SK-N-SH (cell line): ENCODE results near the gene SCRN2. TPM values are rescaled to one million over a fixed set of nuclear protein-coding genes. Genes with fewer than 3 reads are reported as not detected.

Source experiments
- CTCF ChIA-PET: fragments of 300-600, 350-600 bp; formaldehyde crosslinking; extraction: SDS; loops from one replicate; lab custom pipeline; 2021; lab: Yijun Ruan, JAX
- POLR2A ChIA-PET: fragments of 350-600 bp; sonication (Branson Sonifier 250); formaldehyde crosslinking; extraction: SDS; loops from one replicate; lab custom pipeline; 2020; ENCODE audit warnings: antibody characterized with exemption, inconsistent platforms; lab: Yijun Ruan, JAX
- DNase-seq: peaks from one replicate; pipeline ENCODE4 v3.0.0; 2012
- H2AFZ ChIP-seq: fragments of 200-600 bp; sonication (generic); 2 replicates; pipeline ENCODE4 v1.8.1; 2016; ENCODE audit warnings: antibody characterized with exemption, mild to moderate bottlenecking, low read depth
- H3F3A ChIP-seq: fragments of 200-600 bp; sonication (generic); replicated peaks from 2 replicates; pipeline ENCODE3; 2016; ENCODE audit warnings: antibody characterized with exemption, mild to moderate bottlenecking; ENCODE audit not compliant: insufficient read depth
- H3K27ac ChIP-seq, 2 experiments: fragments of 200-500 bp in 1 of 2; fragments of 200-600 bp in 1 of 2; sonication (Bioruptor generic) in 1 of 2; sonication (generic), shearing (Covaris generic) in 1 of 2; 2 replicates each; pipeline versions ENCODE4 v1.5.1 to v1.6.1; 2014 to 2016; ENCODE audit warnings: low read depth in 2 of 2, inconsistent platforms in 1 of 2, low read length in 1 of 2, mild to moderate bottlenecking in 1 of 2, mixed read lengths in 1 of 2
- H3K27me3 ChIP-seq: fragments of 200-600 bp; sonication (generic), shearing (Covaris generic); 2 replicates; pipeline ENCODE4 v1.6.1; 2016; ENCODE audit warnings: mixed run types; ENCODE audit not compliant: insufficient read depth
- H3K36me3 ChIP-seq, 2 experiments: fragments of 200-500 bp in 1 of 2; fragments of 200-600 bp in 1 of 2; sonication (Bioruptor generic) in 1 of 2; sonication (generic) in 1 of 2; replicated peaks in 1 of 2; 2 replicates each; pipeline versions ENCODE3 to v1.5.1; 2014 to 2016; ENCODE audit warnings: low read length in 1 of 2, mild to moderate bottlenecking in 1 of 2; ENCODE audit not compliant: insufficient read depth in 2 of 2, control insufficient read depth in 1 of 2
- H3K4me1 ChIP-seq, 2 experiments: fragments of 200-500 bp in 1 of 2; fragments of 200-600 bp in 1 of 2; sonication (Bioruptor generic) in 1 of 2; sonication (generic), shearing (Covaris generic) in 1 of 2; 2 replicates each; pipeline versions ENCODE4 v1.5.1 to v1.6.1; 2014 to 2016; ENCODE audit warnings: low read depth in 1 of 2, low read length in 1 of 2, mixed run types in 1 of 2; ENCODE audit not compliant: insufficient read depth in 2 of 2, control insufficient read depth in 1 of 2
- H3K4me2 ChIP-seq: fragments of 200-600 bp; sonication (generic), shearing (Covaris generic); 2 replicates; pipeline ENCODE4 v1.6.1; 2017; ENCODE audit warnings: mixed run types
- H3K4me3 ChIP-seq, 2 experiments: fragments of 200-500 bp in 1 of 2; fragments of 200-600 bp in 1 of 2; sonication (Bioruptor generic) in 1 of 2; sonication (generic), shearing (Covaris generic) in 1 of 2; 2 replicates each; pipeline versions ENCODE4 v1.5.1 to v1.8.1; 2014 to 2016; ENCODE audit warnings: low read depth in 2 of 2, inconsistent platforms in 1 of 2, low read length in 1 of 2, mild to moderate bottlenecking in 1 of 2, mixed read lengths in 1 of 2, moderate library complexity in 1 of 2
- H3K79me2 ChIP-seq: fragments of 200-600 bp; sonication (generic); 2 replicates; pipeline ENCODE4 v1.8.1; 2017; ENCODE audit warnings: mild to moderate bottlenecking; ENCODE audit not compliant: insufficient read depth
- H3K9ac ChIP-seq: fragments of 200-600 bp; sonication (generic); 2 replicates; pipeline ENCODE4 v1.6.1; 2017; ENCODE audit warnings: mixed run types
- H3K9me2 ChIP-seq: fragments of 200-600 bp; sonication (generic); 2 replicates; pipeline ENCODE4 v1.6.1; 2017; ENCODE audit warnings: mixed run types
- H3K9me3 ChIP-seq: fragments of 200-600 bp; sonication (generic); 2 replicates; pipeline ENCODE4 v1.6.1; 2017; ENCODE audit warnings: mixed run types, mild to moderate bottlenecking, moderate library complexity
- H4K20me1 ChIP-seq: fragments of 200-600 bp; sonication (generic); 2 replicates; pipeline ENCODE4 v1.6.1; 2017; ENCODE audit warnings: mild to moderate bottlenecking, mixed run types; ENCODE audit not compliant: insufficient read depth
- GABPA ChIP-seq: IDR thresholded peaks from 2 replicates; pipeline ENCODE4 v1.4.0; 2012; ENCODE audit warnings: low read depth, mild to moderate bottlenecking
- JUND ChIP-seq: IDR thresholded peaks from 2 replicates; pipeline ENCODE4 v1.4.0; 2012
- MXI1 ChIP-seq: IDR thresholded peaks from 2 replicates; pipeline ENCODE4 v1.6.1; 2012; ENCODE audit warnings: mild to moderate bottlenecking, low read depth, low read length, improper control_type of control experiment
- RCOR1 ChIP-seq: fragments of 150-350 bp; IDR thresholded peaks from 2 replicates; pipeline ENCODE4 v1.6.1; 2017; ENCODE audit warnings: antibody characterized with exemption, low read length
- RXRA ChIP-seq: IDR thresholded peaks from 2 replicates; pipeline ENCODE4 v1.4.0; 2012; ENCODE audit warnings: low read depth, mild to moderate bottlenecking, borderline replicate concordance
- TCF12 ChIP-seq: IDR thresholded peaks from 2 replicates; pipeline ENCODE4 v1.4.0; 2012
- TEAD4 ChIP-seq: IDR thresholded peaks from 2 replicates; pipeline ENCODE4 v1.4.0; 2012; ENCODE audit warnings: mild to moderate bottlenecking, borderline replicate concordance; ENCODE audit not compliant: insufficient read depth
- WGBS: methylation state at CpG from one replicate; pipeline ENCODE4 v1.1.6; 2017; ENCODE audit warnings: low lambda C conversion rate; 5-methylcytosine and 5-hydroxymethylcytosine counted together
- polyA plus RNA-seq, 3 experiments: library from polyadenylated mRNA; depleted of rRNA; stranded (reverse); fragments of >200 nt; gene quantifications; 2 replicates each; pipeline ENCODE4 v1.2.3, GENCODE V29; 2012
- TF ChIP-seq, protein P1 (sequence below): IDR thresholded peaks from 2 replicates; pipeline ENCODE4 v1.4.0; 2012; ENCODE audit warnings: low read depth, borderline replicate concordance
- TF ChIP-seq, protein P2 (sequence below): fragments of 200-600 bp; sonication (generic); IDR thresholded peaks from 2 replicates; pipeline ENCODE4 v1.6.1; 2017; ENCODE audit warnings: antibody characterized with exemption, mild to moderate bottlenecking, moderate library complexity
- TF ChIP-seq, protein P3 (sequence below): fragments of 150-350 bp; IDR thresholded peaks from 2 replicates; pipeline ENCODE4 v1.6.1; 2017; ENCODE audit warnings: antibody characterized with exemption, low read length, low read depth, borderline replicate concordance
- TF ChIP-seq, protein P4 (sequence below): IDR thresholded peaks from 2 replicates; pipeline ENCODE4 v1.6.1; 2012; ENCODE audit warnings: mild to moderate bottlenecking, low read depth, low read length, moderate library complexity

Gene SCRN2
- polyA plus RNA-seq, 1 of the 3 experiments (the other 2 are of a cell fraction), result 139 TPM

DNA sequence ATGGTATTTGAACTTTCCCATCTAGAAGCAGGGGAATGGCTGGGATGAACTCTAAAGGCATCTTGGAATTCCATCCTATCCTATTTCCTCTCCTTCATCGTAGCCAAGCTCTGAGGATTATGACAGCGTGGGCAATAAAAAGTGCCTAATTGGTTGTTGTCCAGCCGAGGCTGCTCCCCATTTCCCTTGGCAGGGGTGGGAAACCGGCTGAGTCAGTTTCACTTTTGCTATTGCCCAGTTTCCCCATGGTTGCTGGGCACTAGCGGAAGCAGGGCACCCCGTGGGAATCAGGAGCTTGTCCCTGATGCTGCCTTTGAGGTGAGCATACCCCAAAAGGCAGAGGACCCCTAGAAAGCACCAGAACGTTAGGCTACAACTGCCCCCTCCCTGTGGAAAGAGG is 41.2 kb upstream of the SCRN2 start:
- Histone ChIP-seq H3K4me1 (peaks cover 0 to 8% of the 10 kb centered on the region in 2 experiments; a peak in 1 of 4 replicates), H3F3A (peaks cover 5% of the 10 kb centered on the region), H3K4me2 (peak overlapping the region; percentile 22; the same call in 1 of the 2 replicates), H3K79me2 (no peaks in the 10 kb centered on the region), H3K9me3 (no peaks in the 10 kb centered on the region), H3K27me3 (peaks cover 25% of the 10 kb centered on the region; the same call in 1 of the 2 replicates), H4K20me1 (no peaks in the 10 kb centered on the region), H3K9me2 (no peaks in the 10 kb centered on the region), H3K4me3 (no peak overlapping the region), H3K36me3 (no peaks in the 10 kb centered on the region), H3K27ac (no peak overlapping the region), H3K9ac (no peak overlapping the region), H2AFZ (no peak overlapping the region)
- no peak for DNase-seq
- CTCF ChIA-PET, result interaction anchor here (1.1 to 19.9 kb wide), 4 partner anchors 9 to 32 kb away, joined by 3 to 1447 read pairs (median 28); partner anchors contain the start of genes SCRN2 and SP6
- 59% methylated on average over 7 of the region's 7 CpGs for WGBS
- TF ChIP-seq TEAD4, result no peak
- TF ChIP-seq, protein P1, sequence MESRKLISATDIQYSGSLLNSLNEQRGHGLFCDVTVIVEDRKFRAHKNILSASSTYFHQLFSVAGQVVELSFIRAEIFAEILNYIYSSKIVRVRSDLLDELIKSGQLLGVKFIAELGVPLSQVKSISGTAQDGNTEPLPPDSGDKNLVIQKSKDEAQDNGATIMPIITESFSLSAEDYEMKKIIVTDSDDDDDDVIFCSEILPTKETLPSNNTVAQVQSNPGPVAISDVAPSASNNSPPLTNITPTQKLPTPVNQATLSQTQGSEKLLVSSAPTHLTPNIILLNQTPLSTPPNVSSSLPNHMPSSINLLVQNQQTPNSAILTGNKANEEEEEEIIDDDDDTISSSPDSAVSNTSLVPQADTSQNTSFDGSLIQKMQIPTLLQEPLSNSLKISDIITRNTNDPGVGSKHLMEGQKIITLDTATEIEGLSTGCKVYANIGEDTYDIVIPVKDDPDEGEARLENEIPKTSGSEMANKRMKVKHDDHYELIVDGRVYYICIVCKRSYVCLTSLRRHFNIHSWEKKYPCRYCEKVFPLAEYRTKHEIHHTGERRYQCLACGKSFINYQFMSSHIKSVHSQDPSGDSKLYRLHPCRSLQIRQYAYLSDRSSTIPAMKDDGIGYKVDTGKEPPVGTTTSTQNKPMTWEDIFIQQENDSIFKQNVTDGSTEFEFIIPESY, result no peak
- TF ChIP-seq TCF12, result no peak
- no peak for TF ChIP-seq MXI1
- TF ChIP-seq, protein P2, sequence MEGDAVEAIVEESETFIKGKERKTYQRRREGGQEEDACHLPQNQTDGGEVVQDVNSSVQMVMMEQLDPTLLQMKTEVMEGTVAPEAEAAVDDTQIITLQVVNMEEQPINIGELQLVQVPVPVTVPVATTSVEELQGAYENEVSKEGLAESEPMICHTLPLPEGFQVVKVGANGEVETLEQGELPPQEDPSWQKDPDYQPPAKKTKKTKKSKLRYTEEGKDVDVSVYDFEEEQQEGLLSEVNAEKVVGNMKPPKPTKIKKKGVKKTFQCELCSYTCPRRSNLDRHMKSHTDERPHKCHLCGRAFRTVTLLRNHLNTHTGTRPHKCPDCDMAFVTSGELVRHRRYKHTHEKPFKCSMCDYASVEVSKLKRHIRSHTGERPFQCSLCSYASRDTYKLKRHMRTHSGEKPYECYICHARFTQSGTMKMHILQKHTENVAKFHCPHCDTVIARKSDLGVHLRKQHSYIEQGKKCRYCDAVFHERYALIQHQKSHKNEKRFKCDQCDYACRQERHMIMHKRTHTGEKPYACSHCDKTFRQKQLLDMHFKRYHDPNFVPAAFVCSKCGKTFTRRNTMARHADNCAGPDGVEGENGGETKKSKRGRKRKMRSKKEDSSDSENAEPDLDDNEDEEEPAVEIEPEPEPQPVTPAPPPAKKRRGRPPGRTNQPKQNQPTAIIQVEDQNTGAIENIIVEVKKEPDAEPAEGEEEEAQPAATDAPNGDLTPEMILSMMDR, result no peak
- POLR2A ChIA-PET, result no interaction called here

DNA sequence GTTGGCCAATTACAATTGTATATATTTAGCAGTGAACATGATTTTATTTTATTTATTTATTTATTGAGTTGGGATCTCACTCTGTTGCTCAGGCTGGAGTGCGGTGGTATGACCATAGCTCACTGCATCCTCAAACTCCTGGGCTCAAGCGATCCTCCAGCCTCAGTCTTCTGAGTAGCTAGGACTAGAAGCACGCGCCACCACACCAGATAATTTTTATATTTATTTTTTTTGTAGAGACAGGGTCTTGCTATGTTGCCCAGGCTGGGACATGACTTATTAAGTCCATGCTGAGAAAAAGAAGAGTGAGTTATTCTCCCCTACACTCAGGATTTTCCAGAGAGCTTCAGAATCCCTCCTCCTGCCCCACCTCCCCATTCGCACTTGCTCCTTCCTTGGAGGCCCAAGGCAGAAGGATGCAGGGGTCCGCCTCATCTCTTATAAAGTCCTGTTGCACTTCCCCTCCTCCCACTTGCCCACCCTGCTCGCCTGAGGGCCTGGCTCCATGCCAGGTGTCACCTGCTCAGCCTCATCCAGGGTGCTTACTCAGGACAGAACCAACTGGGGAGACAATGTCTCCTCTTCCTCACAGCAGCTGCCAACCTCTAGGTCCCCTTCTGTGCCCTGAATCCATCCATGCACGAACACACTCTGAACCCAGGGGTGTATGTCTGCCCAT is 38.8 kb upstream of the SCRN2 start:
- Histone ChIP-seq H3K27me3 (peaks cover 26% of the 10 kb centered on the region; the same call in 1 of the 2 replicates), H3F3A (peaks cover 5% of the 10 kb centered on the region), H3K4me2 (no peak overlapping the region), H3K79me2 (no peaks in the 10 kb centered on the region), H4K20me1 (no peaks in the 10 kb centered on the region), H2AFZ (no peak overlapping the region), H3K4me1 (peaks cover 0 to 8% of the 10 kb centered on the region in 2 experiments; a peak in 1 of 4 replicates), H3K27ac (no peak overlapping the region), H3K9me2 (no peaks in the 10 kb centered on the region), H3K9ac (no peak overlapping the region), H3K9me3 (no peaks in the 10 kb centered on the region), H3K36me3 (no peaks in the 10 kb centered on the region), H3K4me3 (no peak overlapping the region)
- no peak for DNase-seq
- WGBS, result 60% methylated on average over 8 of the region's 8 CpGs
- ChIA-PET POLR2A (no interaction called here), CTCF (interaction anchor here (0.8 to 19.9 kb wide), 4 partner anchors 9 to 64 kb away, joined by 3 to 1447 read pairs (median 27); partner anchors contain the start of genes SCRN2 and SP6)
- TF ChIP-seq, protein P3, sequence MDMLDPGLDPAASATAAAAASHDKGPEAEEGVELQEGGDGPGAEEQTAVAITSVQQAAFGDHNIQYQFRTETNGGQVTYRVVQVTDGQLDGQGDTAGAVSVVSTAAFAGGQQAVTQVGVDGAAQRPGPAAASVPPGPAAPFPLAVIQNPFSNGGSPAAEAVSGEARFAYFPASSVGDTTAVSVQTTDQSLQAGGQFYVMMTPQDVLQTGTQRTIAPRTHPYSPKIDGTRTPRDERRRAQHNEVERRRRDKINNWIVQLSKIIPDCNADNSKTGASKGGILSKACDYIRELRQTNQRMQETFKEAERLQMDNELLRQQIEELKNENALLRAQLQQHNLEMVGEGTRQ, result no peak
- TF ChIP-seq RXRA (no peak), GABPA (no peak), JUND (no peak), RCOR1 (no peak)
- TF ChIP-seq, protein P4, sequence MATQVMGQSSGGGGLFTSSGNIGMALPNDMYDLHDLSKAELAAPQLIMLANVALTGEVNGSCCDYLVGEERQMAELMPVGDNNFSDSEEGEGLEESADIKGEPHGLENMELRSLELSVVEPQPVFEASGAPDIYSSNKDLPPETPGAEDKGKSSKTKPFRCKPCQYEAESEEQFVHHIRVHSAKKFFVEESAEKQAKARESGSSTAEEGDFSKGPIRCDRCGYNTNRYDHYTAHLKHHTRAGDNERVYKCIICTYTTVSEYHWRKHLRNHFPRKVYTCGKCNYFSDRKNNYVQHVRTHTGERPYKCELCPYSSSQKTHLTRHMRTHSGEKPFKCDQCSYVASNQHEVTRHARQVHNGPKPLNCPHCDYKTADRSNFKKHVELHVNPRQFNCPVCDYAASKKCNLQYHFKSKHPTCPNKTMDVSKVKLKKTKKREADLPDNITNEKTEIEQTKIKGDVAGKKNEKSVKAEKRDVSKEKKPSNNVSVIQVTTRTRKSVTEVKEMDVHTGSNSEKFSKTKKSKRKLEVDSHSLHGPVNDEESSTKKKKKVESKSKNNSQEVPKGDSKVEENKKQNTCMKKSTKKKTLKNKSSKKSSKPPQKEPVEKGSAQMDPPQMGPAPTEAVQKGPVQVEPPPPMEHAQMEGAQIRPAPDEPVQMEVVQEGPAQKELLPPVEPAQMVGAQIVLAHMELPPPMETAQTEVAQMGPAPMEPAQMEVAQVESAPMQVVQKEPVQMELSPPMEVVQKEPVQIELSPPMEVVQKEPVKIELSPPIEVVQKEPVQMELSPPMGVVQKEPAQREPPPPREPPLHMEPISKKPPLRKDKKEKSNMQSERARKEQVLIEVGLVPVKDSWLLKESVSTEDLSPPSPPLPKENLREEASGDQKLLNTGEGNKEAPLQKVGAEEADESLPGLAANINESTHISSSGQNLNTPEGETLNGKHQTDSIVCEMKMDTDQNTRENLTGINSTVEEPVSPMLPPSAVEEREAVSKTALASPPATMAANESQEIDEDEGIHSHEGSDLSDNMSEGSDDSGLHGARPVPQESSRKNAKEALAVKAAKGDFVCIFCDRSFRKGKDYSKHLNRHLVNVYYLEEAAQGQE, result no peak
- TF ChIP-seq, protein P2, result no peak
- TF ChIP-seq, protein P1, result no peak
